ENCODE data around the gene NOM1. TPM values are rescaled to one million over a fixed set of nuclear protein-coding genes. Genes with fewer than 3 reads are reported as not detected.
A peak's percentile ranks its signal among the peaks of the same experiment; 100 is the strongest.

The NOM1 gene
- polyA plus RNA-seq, 6 donors from 2014 or later, result 1.8 to 8.6 (median 3.3) TPM

GRCh38 chr7:156979007-156979606 is 29.6 kb downstream of the NOM1 start:
- Mint-ChIP-seq H3K27ac (no peak overlapping the region), H3K36me3 (peaks cover 11 to 25% of the 10 kb centered on the region in 2 donors), H3K4me3 (no peak overlapping the region), H3K9me3 (peaks cover 5 to 15% (median 12%) of the 10 kb centered on the region in 7 donors), H3K27me3 (no peaks in the 10 kb centered on the region), H3K4me1 (no peaks in the 10 kb centered on the region)
- no peak for ATAC-seq (ENCODE audit: low read depth in 2 of 2)
- DNase-seq, result no peak

DNA sequence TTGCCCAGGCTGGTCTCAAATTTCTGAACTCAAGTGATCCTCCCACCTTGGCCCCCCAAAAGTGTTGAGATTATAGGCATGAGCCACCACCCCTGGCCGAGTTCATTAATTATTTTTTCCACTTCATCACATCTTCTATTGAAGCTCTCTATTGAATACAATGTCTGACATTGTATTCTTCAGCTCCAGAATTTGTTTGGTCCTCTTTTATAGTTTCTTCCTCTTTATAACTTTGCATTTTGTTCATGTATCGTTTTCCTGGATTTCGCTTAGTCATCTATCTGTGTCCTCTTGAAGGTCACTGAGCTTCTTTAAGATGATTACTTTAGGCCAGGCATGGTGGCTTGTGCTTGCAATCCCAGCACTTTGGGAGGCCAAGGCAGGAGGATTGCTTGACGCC is 30.2 kb downstream of the NOM1 start:
- DNase-seq (no peak), ATAC-seq (ENCODE audit: low read depth in 2 of 2) (no peak)
- H3K27ac Mint-ChIP-seq, result no peak overlapping the region
- peaks cover 5 to 15% (median 12%) of the 10 kb centered on the region in 7 donors for H3K9me3 Mint-ChIP-seq
- H3K36me3 Mint-ChIP-seq, result peaks cover 11 to 23% of the 10 kb centered on the region in 2 donors
- no peaks in the 10 kb centered on the region for H3K27me3 Mint-ChIP-seq
- H3K4me1 Mint-ChIP-seq, result no peaks in the 10 kb centered on the region
- H3K4me3 Mint-ChIP-seq, result no peak overlapping the region

GRCh38 chr7:156984174-156984891 is 34.8 kb downstream of the NOM1 start:
- Mint-ChIP-seq H3K9me3 (peaks cover 2 to 9% (median 6%) of the 10 kb centered on the region in 7 donors), H3K4me3 (no peak overlapping the region), H3K4me1 (no peaks in the 10 kb centered on the region), H3K27ac (no peak overlapping the region), H3K36me3 (peaks cover 7 to 11% of the 10 kb centered on the region in 2 donors), H3K27me3 (peaks cover 0 to 16% (median 4%) of the 10 kb centered on the region in 3 donors)
- DNase-seq (no peak), ATAC-seq (ENCODE audit: low read depth in 2 of 2) (no peak)

DNA sequence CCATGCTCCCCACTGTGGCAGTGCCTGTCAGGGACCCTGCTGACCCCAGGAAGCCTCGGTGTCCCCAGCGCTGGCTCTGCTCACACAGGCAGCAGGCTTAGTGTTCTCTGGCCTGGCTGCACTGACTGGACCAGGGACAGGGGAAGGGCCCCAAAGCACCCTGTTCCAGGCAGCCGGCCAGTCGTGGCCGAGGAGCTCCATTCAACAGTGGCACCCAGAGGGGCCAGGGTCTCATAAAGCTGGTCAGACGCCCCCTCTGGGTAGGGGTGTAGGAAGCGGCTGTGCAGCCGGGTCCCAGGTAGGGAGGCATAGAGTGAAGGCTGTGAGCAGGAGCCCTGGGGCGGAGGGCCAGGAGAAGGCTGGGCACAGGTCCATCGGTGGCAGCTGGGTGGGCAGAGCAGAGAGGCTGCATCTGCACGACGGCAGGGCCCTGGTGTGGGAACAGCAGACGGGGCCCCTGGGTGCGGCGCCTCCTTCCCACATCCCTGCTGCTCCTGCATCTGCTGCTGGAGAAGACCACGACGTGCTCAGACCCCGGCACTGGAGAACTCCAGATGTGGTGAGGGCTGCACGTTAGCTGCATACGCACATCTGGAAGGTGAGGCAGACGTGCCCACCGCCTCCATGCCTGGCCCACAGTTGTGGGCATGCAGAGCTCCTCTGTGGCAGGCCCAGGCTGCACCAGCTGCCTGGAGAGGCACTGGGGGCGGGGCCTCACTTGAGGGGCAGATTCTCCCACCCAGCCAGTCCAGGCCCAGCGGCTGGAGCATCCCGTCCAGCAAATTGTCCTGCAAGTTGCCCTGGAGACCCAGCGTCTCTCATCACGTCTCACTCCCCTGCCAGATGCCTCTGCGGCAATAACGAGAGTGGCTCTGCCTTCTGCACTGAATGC is 35.8 kb downstream of the NOM1 start:
- no peak overlapping the region for H3K27ac Mint-ChIP-seq
- H3K36me3 Mint-ChIP-seq, result peaks cover 0 to 5% of the 10 kb centered on the region in 2 donors
- H3K9me3 Mint-ChIP-seq, result peaks cover 0 to 3% (median 0%) of the 10 kb centered on the region in 7 donors
- no peaks in the 10 kb centered on the region for H3K4me1 Mint-ChIP-seq
- H3K4me3 Mint-ChIP-seq, result no peak overlapping the region
- H3K27me3 Mint-ChIP-seq, result peaks cover 4 to 26% (median 4%) of the 10 kb centered on the region in 3 donors
- no peak for DNase-seq
- no peak for ATAC-seq (ENCODE audit: low read depth in 2 of 2)

DNA sequence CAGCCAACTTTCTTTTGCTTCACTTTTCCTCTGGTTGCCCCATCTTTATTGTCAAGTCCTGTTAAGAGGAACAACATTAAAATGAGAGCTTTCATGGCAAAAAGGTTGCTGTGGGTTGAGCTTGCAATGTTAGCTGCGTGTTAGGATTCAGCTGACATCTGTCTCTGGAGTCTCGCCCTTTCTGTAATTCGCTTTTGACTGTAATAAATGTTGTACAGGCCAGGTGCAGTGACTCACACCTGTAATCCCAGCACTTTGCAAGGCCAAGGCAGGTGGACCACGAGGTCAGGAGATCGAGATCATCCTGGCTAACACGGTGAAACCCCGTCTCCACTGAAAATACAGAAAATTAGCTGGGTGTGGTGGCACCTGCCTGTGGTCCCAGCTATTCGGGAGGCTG is 36.9 kb downstream of the NOM1 start:
- H3K27ac Mint-ChIP-seq, result peak overlapping the region in 1 of 6 donors; percentile 12
- DNase-seq (no peak), ATAC-seq (ENCODE audit: low read depth in 2 of 2) (no peak)
- no peaks in the 10 kb centered on the region for H3K4me1 Mint-ChIP-seq
- peaks cover 0 to 5% of the 10 kb centered on the region in 2 donors for H3K36me3 Mint-ChIP-seq
- peaks cover 0 to 3% (median 0%) of the 10 kb centered on the region in 7 donors for H3K9me3 Mint-ChIP-seq
- no peak overlapping the region for H3K4me3 Mint-ChIP-seq
- peaks cover 8 to 35% (median 10%) of the 10 kb centered on the region in 3 donors for H3K27me3 Mint-ChIP-seq

DNA sequence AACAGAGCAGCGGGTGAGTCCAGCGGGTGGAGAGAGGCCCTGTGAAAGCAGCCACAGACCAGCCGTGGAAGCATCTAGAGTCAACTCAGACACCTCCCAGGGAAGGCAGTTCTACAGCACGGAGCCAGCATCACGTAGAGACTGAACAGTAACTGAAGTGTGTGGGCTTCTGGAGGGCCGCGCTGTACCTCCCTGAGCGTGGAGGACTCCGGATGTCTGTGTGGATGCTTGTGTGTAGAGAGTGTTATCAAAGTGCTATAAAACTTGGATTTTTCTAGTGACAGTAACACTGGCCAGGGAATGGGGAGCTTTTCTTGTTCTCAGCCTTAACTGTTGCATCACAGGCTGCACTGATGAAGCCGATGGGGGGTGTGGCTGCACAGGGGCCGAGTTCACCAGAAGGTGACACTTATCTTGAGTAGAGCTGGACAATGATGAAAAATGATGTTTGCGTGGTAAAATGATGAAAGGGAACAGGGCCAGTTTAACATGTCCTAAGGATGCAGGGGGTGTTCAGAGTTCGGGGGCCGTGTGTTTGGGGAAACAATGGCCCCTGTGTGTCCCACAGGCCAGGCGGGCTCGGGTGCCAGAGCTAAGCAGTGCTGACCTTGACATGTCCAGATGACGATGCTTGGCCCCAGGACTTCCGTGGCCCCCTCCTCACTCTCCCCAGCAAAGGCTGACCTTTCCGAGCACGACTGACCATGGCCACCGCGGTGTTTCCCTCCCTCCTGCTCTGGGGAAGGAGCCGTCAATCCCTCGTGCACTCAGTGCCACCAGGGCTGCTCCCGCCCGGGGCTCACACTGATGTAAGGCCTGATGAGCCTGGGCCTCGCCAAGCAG is 39.1 kb downstream of the NOM1 start:
- no peak overlapping the region for H3K4me3 Mint-ChIP-seq
- H3K9me3 Mint-ChIP-seq, result no peaks in the 10 kb centered on the region
- DNase-seq, result no peak
- peaks cover 10 to 53% (median 14%) of the 10 kb centered on the region in 3 donors for H3K27me3 Mint-ChIP-seq
- no peaks in the 10 kb centered on the region for H3K36me3 Mint-ChIP-seq
- H3K27ac Mint-ChIP-seq, result peak overlapping the region in 1 of 6 donors; percentile 82
- H3K4me1 Mint-ChIP-seq, result no peaks in the 10 kb centered on the region
- no peak for ATAC-seq (ENCODE audit: low read depth in 2 of 2)

GRCh38 chr7:156989766-156990535 is 40.4 kb downstream of the NOM1 start:
- no peaks in the 10 kb centered on the region for H3K36me3 Mint-ChIP-seq
- H3K27me3 Mint-ChIP-seq, result peaks cover 13 to 67% (median 19%) of the 10 kb centered on the region in 3 donors
- no peak overlapping the region for H3K27ac Mint-ChIP-seq
- no peak for ATAC-seq (ENCODE audit: low read depth in 2 of 2)
- no peaks in the 10 kb centered on the region for H3K9me3 Mint-ChIP-seq
- H3K4me3 Mint-ChIP-seq, result peak overlapping the region in 1 of 8 donors; percentile 16
- no peaks in the 10 kb centered on the region for H3K4me1 Mint-ChIP-seq
- no peak for DNase-seq

DNA sequence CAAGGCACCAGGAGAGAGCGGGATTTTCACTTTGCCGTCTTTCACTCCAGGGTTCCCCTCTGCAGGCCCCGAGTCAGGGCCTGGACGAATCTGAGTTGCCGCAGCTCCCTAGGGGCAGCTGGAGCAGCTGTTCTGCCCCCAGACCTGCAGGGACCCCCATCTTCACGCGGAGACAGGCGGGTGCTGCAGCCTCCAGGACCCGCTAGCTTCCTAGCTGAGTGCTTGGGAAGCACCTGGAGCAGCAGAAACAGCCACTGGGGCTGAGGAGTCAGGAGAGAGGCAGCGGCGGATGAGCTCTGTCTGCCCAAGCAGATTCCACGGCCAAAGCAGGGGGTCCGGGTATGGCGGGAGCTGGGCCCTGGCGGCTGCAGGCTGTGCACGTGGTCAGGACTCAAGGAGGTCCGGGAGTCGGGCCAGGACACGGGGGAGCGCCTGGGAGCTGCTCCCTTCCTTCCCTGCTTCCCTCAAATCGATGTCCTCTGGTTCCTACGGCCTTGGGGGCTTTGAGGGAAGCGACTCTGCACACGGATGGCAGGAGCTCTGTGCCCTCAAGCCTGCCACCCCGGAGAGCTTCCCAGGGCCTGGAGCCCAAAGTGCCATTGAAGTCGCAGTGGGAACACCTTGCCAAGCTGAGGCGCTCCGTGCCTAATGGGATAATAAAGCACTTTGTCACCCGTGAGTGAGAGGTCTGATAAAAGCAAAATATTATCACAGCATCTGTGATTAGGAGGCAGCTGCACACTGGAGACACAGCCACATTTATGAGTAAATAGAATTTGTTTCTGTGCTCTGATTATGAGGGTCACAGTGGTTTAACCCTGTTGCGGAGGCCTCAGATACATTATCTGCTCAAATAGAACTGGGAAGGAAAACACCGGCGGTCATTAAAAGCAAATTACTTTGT is 43.8 kb downstream of the NOM1 start:
- H3K36me3 Mint-ChIP-seq, result no peaks in the 10 kb centered on the region
- no peak for DNase-seq
- peaks cover 0 to 6% (median 0%) of the 10 kb centered on the region in 7 donors for H3K9me3 Mint-ChIP-seq
- no peaks in the 10 kb centered on the region for H3K4me1 Mint-ChIP-seq
- peaks cover 39 to 90% (median 52%) of the 10 kb centered on the region in 3 donors for H3K27me3 Mint-ChIP-seq
- ATAC-seq (ENCODE audit: low read depth in 2 of 2), result no peak
- H3K4me3 Mint-ChIP-seq, result no peak overlapping the region
- no peak overlapping the region for H3K27ac Mint-ChIP-seq

- peaks cover 41 to 90% (median 58%) of the 10 kb centered on the region in 3 donors for H3K27me3 Mint-ChIP-seq
- H3K9me3 Mint-ChIP-seq, result peaks cover 0 to 6% (median 0%) of the 10 kb centered on the region in 7 donors
- peaks cover 0 to 2% (median under 1%) of the 10 kb centered on the region in 3 donors for H3K4me1 Mint-ChIP-seq
- ATAC-seq (ENCODE audit: low read depth in 2 of 2), result no peak
- H3K36me3 Mint-ChIP-seq, result no peaks in the 10 kb centered on the region
- no peak for DNase-seq
- H3K4me3 Mint-ChIP-seq, result no peak overlapping the region
- H3K27ac Mint-ChIP-seq, result no peak overlapping the region
Observed at GRCh38 chr7:156993925-156994235, 44.4 kb downstream of the NOM1 start.

DNA sequence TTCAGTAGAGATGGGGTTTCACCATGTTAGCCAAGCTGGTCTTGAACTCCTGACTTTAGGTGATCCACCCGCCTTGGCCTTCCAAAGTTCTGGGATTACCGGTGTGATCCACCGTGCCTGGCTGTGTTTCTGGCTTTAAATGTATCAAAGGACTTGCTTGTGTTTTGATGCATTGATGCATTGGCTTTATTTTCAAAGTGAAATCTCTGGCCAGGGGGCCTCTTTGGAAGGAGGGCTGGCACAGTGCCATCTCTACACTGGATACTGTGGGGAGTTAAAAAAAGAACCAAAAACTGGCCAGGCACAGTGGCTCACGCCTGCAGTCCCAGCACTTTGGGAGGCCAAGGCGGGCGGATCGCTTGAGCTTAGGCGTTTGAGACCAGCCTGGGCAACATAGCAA is 44.9 kb downstream of the NOM1 start:
- H3K4me1 Mint-ChIP-seq, result peaks cover 0 to 7% (median 4%) of the 10 kb centered on the region in 3 donors
- ATAC-seq (ENCODE audit: low read depth in 2 of 2), result no peak
- peak overlapping the region in 1 of 6 donors; percentile 32 for H3K27ac Mint-ChIP-seq
- no peaks in the 10 kb centered on the region for H3K36me3 Mint-ChIP-seq
- no peak for DNase-seq
- H3K4me3 Mint-ChIP-seq, result no peak overlapping the region
- H3K9me3 Mint-ChIP-seq, result peaks cover 0 to 6% (median 0%) of the 10 kb centered on the region in 7 donors
- peaks cover 46 to 94% (median 61%) of the 10 kb centered on the region in 3 donors for H3K27me3 Mint-ChIP-seq

All from naive B cell (primary cell).